Thymus (tissue), 11 donors: Measurements from ENCODE around the gene KLK13. TPM values are rescaled to one million over a fixed set of nuclear protein-coding genes. Genes with fewer than 3 reads are reported as not detected.

Experiments
- DNase-seq, 9 donors: peaks; one replicate each; pipeline ENCODE4 v3.0.0-alpha.2; 2013; ENCODE audit warnings: low spot score in 9 of 9, low read depth in 6 of 9, missing footprints in 1 of 9
- H3K27ac ChIP-seq, 2 donors: one replicate each; pipeline ENCODE4 v1.5.1; 2013; ENCODE audit warnings: control low read depth in 1 of 2, low read depth in 1 of 2, low read length in 1 of 2, mild to moderate bottlenecking in 1 of 2, moderate library complexity in 1 of 2
- H3K27me3 ChIP-seq, 2 donors: one replicate each; pipeline ENCODE4 v1.5.1; 2013; ENCODE audit warnings: low read length in 1 of 2; ENCODE audit not compliant: control insufficient read depth in 2 of 2, insufficient read depth in 1 of 2
- H3K36me3 ChIP-seq, 2 donors: one replicate each; pipeline ENCODE4 v1.5.1; 2013; ENCODE audit warnings: low read length in 1 of 2, mild to moderate bottlenecking in 1 of 2, moderate library complexity in 1 of 2; ENCODE audit not compliant: control insufficient read depth in 2 of 2, insufficient read depth in 2 of 2
- H3K4me1 ChIP-seq, 2 donors: one replicate each; pipeline ENCODE4 v1.5.1; 2013; ENCODE audit warnings: low read length in 2 of 2; ENCODE audit not compliant: control insufficient read depth in 2 of 2, insufficient read depth in 2 of 2
- H3K4me3 ChIP-seq, 2 donors: one replicate each; pipeline ENCODE4 v1.5.1; 2013; ENCODE audit warnings: low read length in 2 of 2, control low read depth in 1 of 2, mild to moderate bottlenecking in 1 of 2
- H3K9me3 ChIP-seq, 2 donors: one replicate each; pipeline ENCODE4 v1.5.1; 2013; ENCODE audit warnings: low read length in 1 of 2, mild to moderate bottlenecking in 1 of 2; ENCODE audit not compliant: control insufficient read depth in 2 of 2, insufficient read depth in 1 of 2
- WGBS: extraction: QIAGEN DNeasy Blood & Tissue Kit; methylation state at CpG from one replicate; pipeline ENCODE4 v1.1.7; 2013; 5-methylcytosine and 5-hydroxymethylcytosine counted together
- polyA plus RNA-seq: library from polyadenylated mRNA; stranded (reverse); fragments of 200-250 nt; gene quantifications from one replicate; pipeline ENCODE4 v1.2.3, GENCODE V29; 2013
- total RNA-seq: library from RNA; stranded (reverse); fragments of 120-200 nt; gene quantifications from one replicate; pipeline ENCODE4 v1.2.4, GENCODE V29; 2013
- donor health status: healthy.

KLK13 gene
- total and polyA plus RNA-seq, 2 donors = 0.19 to 0.89 TPM

DNA sequence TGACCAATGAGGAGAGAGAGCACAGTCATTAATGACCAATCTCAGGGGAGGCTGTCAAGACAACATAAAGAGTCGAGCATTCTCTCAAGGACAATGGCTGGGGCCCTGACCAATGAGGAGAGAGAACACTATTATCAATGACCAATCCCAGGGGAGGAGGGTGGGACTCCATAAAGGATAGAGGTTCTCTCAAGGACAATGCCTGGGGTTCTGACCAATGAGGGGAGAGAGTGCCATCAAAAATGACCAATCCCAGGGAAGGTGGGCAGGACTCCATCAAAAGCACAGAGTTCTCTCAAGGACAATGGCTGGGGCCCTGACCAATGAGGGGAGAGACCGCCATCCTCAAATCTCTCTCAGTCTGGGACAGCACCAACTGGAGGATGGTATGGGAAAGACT, 35.2 kb downstream of the KLK13 start:
- Histone ChIP-seq H3K9me3 (no peaks in the 10 kb centered on the region), H3K4me1 (no peaks in the 10 kb centered on the region), H3K27me3 (peaks cover 0 to 12% of the 10 kb centered on the region in 2 donors), H3K27ac (no peak overlapping the region), H3K4me3 (no peak overlapping the region), H3K36me3 (no peaks in the 10 kb centered on the region)
- WGBS = 86% methylated on average over 2 of the region's 2 CpGs
- no peak for DNase-seq

DNA sequence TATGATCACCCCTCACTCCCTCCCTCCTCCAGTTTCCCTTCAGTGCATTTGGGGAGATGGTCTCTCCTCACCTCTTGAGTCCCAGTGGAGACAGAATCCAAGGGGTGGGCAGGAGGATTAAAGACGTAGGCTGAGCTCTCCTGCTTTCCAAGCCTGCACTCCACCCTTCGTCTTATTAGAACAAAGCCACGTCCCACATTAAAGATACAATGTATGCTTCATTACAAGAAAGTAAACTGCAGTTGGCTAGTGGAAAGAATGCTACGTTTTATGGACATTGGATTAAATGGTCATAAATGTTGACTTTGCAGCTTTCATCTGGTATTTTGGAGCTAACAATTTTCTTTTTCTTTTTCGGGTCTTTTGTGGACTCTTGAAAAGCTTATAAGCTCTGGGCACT, 37.0 kb downstream of the KLK13 start:
- Histone ChIP-seq H3K27me3 (peaks cover 0 to 14% of the 10 kb centered on the region in 2 donors), H3K27ac (peak overlapping the region in 1 of 2 donors; percentile 18)

DNA sequence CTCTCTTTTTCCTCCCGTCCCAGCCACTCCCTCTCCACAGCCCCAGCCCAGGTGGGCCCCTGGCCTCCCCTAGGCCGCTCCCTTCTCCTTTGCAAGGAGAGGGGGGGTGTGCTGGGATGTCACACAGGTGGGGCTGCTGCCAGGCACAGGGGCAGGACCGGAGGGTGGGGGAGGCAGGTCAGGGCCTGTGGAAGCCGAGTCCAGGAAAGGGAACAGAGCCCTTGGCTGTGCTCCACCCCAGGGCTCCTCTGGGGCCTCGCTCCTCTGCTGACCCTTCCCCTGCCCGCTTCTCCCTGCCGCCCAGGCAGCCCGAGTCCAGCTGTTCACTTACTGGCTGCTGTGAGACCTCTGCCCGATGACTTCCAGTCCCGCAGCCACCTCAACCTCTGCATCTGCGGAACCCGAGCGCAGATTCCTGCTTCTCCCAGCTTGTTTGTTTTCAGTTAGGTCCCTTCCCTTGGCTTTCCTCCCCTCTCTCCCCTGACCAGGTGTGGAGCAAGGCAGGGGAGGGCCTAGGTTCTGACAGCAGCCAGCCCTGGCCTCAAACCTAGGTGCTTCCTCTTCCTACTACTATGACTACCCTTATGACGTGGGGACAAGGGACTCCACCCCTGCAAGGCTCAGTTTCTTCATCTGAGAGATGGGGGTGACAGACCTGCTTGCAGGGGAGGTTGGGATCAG, 37.6 kb downstream of the KLK13 start:
- Histone ChIP-seq H3K36me3 (no peaks in the 10 kb centered on the region), H3K4me3 (no peak overlapping the region), H3K4me1 (no peaks in the 10 kb centered on the region), H3K27me3 (peaks cover 0 to 17% of the 10 kb centered on the region in 2 donors), H3K27ac (peak overlapping the region; percentile 5 to 54), H3K9me3 (no peaks in the 10 kb centered on the region)
- DNase-seq = no peak
- 62% methylated on average over 14 of the region's 14 CpGs for WGBS

More for the DNA sequence above, 37.0 kb downstream of the KLK13 start:
- Histone ChIP-seq H3K36me3 (no peaks in the 10 kb centered on the region), H3K4me3 (no peak overlapping the region), H3K9me3 (no peaks in the 10 kb centered on the region), H3K4me1 (no peaks in the 10 kb centered on the region)
- 80% methylated on average over 5 of the region's 5 CpGs for WGBS
- no peak for DNase-seq

- H3K27ac ChIP-seq = peak within 1 kb of the TSS; percentile 5 to 54
- no peaks in the 10 kb centered on the region for H3K36me3 ChIP-seq
- H3K4me1 ChIP-seq = no peaks in the 10 kb centered on the region
- no peaks in the 10 kb centered on the region for H3K9me3 ChIP-seq
- 89% methylated on average over 11 of the region's 11 CpGs for WGBS
- no peak within 1 kb of the TSS for H3K4me3 ChIP-seq
- H3K27me3 ChIP-seq = peaks cover 0 to 17% of the 10 kb centered on the region in 2 donors
- DNase-seq = no peak
Measured at GRCh38 chr19:51026554-51026831, 38.4 kb downstream of the KLK13 start, which contains the start of gene KLK11. Gene KLK11 (minus strand): TSS chr19:51026616. CDS start chr19:51025631, 985 bp downstream.

DNA sequence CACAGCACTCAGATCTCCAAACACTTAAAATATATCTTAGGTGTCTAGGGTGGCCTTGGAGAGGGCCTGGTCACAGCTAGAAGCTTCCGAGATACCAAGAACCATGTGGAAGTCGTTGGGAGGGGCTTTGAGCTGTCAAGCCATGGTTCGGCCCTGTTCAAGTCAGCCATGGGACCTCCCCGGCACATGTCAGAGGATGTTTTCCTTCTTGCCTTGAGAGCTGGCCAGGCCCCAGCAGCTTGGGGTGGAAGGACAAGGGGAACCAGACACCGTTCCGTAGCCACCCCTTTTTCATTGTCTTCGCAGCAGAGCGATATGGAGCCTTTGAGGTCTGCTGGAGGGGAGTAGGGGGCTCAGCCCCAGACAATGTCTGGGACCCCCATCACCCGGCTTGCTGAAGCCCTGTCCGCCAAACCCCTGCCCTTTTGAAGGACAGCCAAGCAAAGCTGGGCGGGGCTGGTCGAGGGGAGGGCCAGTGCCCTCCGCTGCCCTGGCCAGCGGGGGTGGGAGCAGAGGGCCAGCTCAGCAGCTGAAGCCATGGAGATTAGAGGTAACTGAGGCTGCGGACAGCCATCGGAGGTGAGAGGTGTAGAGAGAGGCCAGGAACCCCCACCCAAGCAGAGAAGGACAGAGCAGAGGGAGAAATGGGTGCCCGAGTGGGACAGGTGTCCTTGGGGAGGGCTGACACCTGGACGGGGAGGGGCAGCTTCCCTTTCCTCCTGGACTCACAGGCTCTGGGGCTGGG, 38.9 kb downstream of the KLK13 start:
- H3K4me1 ChIP-seq = no peaks in the 10 kb centered on the region
- WGBS = 77% methylated on average over 18 of the region's 18 CpGs
- H3K9me3 ChIP-seq = no peaks in the 10 kb centered on the region
- no peak overlapping the region for H3K27ac ChIP-seq
- no peak overlapping the region for H3K4me3 ChIP-seq
- DNase-seq = no peak
- peaks cover 0 to 17% of the 10 kb centered on the region in 2 donors for H3K27me3 ChIP-seq
- H3K36me3 ChIP-seq = no peaks in the 10 kb centered on the region

DNA sequence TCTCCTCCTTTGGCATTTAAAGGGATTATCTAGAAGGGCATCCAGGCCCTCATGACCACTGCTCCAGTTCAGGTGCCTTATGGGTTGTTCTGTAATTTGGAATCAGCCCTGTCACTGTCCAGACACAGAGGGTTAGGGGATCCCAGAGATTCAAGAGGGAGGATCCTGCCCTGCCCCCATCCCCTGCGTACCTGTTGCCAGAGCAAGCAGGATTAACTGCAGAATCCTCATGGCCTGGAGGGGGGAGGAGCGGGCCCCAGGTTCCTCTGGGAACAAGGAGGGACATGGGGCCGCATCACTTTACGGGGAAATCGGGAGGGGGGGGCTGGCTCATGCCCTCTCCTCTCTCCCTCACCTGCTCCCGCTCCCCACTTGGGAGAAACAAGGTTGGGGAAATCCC, 39.5 kb downstream of the KLK13 start:
- peaks cover under 1 to 23% of the 10 kb centered on the region in 2 donors for H3K27me3 ChIP-seq
- no peak for DNase-seq
- H3K9me3 ChIP-seq = no peaks in the 10 kb centered on the region
- no peaks in the 10 kb centered on the region for H3K36me3 ChIP-seq
- no peak overlapping the region for H3K27ac ChIP-seq
- 77% methylated on average over 6 of the region's 6 CpGs for WGBS
- no peak overlapping the region for H3K4me3 ChIP-seq
- no peaks in the 10 kb centered on the region for H3K4me1 ChIP-seq

DNA sequence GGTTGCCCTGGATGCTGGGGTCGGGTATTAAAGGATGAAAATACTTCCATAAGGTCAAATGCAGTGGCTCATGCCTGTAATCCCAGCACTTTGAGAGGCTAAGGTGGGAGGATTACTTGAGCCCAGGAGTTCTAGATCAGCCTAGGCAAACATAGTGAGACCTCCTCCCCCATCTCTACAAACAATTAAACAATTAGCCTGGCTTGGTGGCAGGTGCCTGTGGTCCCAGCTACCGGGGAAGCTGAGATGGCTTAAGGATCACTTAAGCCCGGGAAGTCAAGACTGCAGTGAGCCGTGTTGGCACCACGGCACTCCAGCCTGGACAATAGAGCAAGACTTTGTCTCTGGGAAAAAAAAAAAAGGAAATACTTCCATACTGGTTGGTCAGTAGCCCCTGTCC, 40.0 kb downstream of the KLK13 start:
- H3K9me3 ChIP-seq = no peaks in the 10 kb centered on the region
- 66% methylated on average over 5 of the region's 5 CpGs for WGBS
- H3K4me3 ChIP-seq = no peak overlapping the region
- H3K4me1 ChIP-seq = no peaks in the 10 kb centered on the region
- peaks cover 5 to 28% of the 10 kb centered on the region in 2 donors for H3K27me3 ChIP-seq
- H3K36me3 ChIP-seq = no peaks in the 10 kb centered on the region
- no peak for DNase-seq
- no peak overlapping the region for H3K27ac ChIP-seq

GRCh38 chr19:51023946-51024345, 40.9 kb downstream of the KLK13 start:
- Histone ChIP-seq H3K4me1 (no peaks in the 10 kb centered on the region), H3K36me3 (no peaks in the 10 kb centered on the region), H3K27ac (no peak overlapping the region), H3K4me3 (no peak overlapping the region), H3K27me3 (peaks cover 15 to 38% of the 10 kb centered on the region in 2 donors), H3K9me3 (no peaks in the 10 kb centered on the region)
- no peak for DNase-seq
- 80% methylated on average over 11 of the region's 11 CpGs for WGBS

DNA sequence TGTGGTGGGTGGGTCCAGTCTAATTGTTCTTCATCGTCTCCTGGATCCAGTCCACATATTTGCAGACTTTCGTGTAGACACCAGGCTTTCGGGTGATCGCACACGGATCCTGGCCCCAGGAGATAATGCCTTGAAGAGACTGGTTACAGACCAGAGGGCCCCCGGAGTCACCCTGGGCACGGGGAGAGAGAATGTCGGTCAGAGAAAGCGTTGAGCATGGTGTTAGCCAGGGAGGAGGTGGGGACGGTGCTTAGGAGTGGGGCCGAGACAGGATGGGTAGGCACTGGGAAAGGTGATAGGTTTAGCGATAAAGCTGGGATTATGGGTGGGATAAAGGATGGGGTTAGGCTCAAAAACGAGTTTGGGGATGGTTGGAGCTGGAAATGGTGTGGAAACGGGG, 42.4 kb downstream of the KLK13 start:
- Histone ChIP-seq H3K36me3 (no peaks in the 10 kb centered on the region), H3K27me3 (peaks cover 19 to 50% of the 10 kb centered on the region in 2 donors), H3K4me3 (no peak overlapping the region), H3K9me3 (no peaks in the 10 kb centered on the region), H3K27ac (no peak overlapping the region), H3K4me1 (no peaks in the 10 kb centered on the region)
- no peak for DNase-seq
- 67% methylated on average over 14 of the region's 14 CpGs for WGBS
